HT1080 (cell line): Measurements from ENCODE around the gene PFKFB4. TPM values are rescaled to one million over a fixed set of nuclear protein-coding genes. Genes with fewer than 3 reads are reported as not detected.
A peak's percentile ranks its signal among the peaks of the same experiment; 100 is the strongest.
"Not testable (repeated sequence)": the region's sequence is repeated elsewhere in the genome, so short reads cannot be mapped to it uniquely, and the experiment has no call there.

Source experiments
- DNase-seq: peaks from one replicate; pipeline ENCODE4 v3.0.0-alpha.2; 2015; ENCODE audit warnings: low read depth
- total RNA-seq: library from RNA; depleted of rRNA; stranded (reverse); fragments of >200 nt; shearing (Covaris generic); gene quantifications from 2 replicates; pipeline ENCODE4 v1.2.3, GENCODE V29; 2014

PFKFB4 gene
- total RNA-seq, 1 experiment from 2014 or later, result 27.2 TPM

DNA sequence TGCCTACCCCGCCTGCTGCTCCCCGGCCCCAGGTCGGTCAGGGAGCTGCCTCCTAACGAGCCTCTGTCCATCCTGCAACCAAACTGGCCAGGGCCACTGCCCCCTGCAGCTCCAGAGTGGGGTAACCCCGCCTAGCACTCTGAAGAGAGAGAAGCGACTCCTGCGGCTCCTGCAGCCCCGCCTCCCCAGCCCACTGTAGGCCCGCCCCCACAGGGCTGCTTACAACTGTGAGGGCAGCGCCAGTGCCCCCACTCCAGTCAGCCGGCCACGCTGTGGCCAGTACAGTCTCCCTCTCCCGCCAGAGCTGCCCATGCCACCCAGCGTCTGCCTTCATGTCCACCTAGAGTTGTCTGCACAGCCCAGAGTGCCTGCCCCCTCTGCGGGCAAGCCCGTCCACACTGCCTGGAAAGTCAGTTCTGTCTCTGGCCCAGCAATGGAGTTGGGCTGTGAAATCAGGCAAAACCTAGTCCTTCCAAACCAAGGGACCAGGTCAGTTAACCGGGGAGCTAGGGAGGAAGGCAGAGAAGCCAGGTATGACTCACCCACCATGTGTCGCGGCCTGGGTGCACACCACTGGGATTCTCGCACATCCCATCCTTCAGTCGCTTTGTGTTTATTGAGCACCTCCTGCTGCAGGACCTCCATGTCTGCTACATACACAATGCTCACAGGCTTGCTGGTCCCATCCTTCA, 4.6 kb upstream of the PFKFB4 start:
- DNase-seq, result peak; percentile 90

DNA sequence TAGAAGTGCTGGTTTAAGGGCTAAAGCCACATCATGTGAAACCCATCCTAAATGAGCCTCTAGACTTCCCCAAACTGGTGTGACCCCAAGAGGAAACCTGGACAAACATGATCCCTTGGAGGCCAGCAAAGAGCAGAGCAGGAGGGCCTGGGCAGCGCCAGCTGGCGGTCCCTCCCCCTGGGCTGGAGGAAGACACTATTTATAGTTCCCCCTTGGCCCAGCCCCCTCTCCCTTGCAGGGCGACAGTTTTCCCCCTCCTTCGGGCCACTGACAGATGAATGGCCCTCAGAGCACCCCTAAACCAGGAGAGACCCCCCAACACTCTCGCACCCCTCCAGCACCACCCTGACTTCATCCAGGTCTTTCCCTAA, 4.0 kb upstream of the PFKFB4 start:
- peak; percentile 34 for DNase-seq

DNA sequence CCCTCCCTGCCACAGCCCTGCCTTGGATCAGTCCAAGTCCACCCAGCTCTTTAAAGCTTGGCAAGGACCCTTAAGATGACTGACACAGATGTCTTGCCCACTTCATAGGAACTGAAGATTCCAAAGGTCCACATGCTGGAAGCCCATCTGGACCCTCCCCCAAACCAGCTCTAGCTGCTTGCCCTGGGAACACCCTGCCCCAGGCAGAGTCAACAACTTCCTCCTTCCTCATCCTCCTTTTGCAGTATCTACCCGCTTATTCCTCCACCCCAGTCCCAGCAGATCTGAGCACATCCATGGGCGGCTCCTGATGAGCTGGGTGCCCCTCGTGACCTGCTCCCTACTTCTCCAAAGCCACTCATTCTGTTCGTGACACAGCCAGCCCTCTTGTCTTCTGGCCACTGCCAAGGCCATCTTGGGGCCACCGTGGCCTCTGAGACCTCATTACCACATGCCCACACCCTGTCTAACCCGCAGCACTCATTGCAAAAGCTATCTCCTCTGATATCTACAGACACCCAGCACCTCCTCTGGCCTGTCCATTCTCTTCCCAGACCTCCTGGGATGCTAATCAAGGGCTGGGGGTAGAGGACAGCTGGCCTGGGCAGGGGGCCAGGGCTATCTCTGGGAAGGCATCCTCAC, 2.0 kb upstream of the PFKFB4 start:
- DNase-seq, result no peak

DNA sequence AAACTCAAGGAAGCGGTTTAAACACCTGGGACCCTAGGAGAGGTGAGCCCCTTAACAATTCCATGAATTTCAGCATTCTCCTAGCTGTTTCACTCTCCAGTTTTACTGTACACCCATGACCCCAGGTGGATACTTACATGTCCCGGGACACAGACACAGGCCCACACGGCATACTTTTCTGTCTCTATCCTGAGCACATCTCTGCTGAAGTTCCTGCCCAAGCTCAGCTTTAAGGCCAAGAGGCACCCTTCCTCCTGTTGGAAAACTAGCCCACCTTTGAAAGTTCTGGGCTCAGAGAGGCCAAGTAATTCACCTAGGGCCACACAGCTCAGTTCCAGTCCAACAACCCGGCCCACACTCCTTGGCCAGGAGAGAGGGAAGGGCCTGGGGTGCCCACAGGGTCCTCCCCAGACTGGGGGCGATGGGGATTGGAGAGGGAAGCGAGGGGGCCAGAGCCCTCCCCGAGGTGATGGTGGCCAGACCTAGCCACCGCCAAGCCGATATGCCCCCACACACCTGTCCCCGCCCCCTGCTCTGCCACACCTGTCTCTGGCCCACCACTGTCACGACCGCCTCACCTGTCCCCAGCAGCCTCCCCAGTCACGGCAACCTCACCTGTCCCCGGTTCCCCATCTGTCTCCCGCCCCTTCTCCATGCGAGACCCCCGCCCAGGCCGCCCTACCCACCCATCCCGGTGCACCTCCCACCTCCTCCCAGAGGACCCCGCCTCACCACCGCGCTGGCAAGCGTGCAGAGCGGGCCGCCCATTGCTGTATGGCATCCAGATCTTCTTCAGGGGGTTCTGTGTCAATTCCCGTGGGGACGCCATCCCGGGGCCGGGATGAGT, 431 bp downstream of the PFKFB4 start:
- DNase-seq, result no peak

DNA sequence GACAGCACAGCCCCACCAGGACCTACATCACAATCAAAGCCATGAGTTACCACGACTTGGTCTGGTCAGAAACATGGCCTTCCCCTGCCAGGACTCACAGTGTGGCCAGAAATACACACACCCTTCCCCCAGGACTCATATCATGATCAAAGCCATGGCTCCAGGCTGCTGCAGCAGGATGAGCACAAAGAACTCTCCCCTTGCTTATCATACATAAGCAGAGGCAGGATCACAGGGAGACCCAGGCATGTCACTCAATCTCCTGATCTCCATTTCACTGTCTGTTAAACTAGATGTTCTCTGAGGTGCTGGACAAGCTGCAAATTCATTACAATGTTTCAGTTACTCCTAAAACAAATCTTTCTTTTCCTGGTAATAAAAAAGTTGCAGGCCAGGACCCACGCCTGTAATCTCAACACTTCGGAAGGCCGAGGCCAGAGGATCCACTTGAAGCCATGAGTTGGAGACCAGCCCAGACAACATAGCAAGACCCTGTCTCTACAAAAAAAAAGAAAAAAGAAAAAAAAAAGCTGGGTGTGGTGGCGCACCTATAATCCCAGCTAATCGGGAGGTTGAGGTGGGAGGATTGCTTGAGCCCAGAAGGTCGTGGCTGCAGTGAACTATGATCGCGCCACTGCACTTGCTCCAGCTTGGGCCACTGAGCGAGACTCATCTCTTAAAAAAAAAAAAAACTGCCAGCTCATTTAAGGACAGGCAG, 1.2 kb downstream of the PFKFB4 start:
- no peak for DNase-seq

DNA sequence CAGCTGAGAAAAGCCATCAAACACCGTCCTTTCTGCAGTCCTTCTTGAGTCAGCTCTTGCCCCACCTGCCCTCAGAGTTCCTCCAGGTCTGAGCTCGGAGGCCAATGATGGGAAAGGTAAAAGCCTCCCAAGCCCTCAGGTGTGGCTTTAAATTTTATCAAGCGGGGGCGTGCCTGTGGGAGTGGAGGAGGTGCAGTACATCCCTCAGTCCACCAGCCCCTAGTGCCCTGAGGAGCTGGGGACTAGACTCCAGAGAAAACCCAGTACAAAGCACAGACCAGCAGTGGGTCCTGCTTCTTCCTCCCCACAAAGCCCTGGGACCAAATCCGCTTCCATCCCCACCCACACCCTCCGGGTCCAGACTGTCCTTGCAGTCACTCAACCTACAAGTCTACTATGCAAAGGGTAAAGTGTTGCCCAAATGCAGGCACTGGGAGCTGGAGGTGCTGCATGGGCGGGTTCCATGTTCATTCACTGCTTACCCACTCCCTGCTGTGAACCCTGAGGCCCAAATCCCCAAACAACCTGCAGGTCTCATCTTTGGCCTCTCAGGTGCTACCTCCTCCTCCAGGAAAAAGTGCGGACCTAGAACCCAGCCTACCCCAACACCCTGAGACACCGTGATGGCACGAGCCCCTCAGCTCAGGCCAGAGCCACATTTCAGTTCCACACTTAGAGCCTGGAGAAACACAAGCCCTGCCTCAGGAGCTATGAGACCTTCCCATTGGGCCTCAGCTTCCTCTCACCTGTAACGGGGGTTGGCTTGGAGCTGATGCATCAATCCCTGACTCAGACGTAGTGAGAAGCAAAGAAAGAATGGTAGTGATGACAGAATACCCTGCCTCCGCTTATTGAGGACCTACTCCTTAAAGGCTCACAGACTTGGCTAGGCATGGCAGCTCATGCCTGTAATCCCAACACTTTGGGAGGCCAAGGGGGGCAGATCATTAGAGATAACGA, 2.4 kb downstream of the PFKFB4 start:
- no peak for DNase-seq

DNA sequence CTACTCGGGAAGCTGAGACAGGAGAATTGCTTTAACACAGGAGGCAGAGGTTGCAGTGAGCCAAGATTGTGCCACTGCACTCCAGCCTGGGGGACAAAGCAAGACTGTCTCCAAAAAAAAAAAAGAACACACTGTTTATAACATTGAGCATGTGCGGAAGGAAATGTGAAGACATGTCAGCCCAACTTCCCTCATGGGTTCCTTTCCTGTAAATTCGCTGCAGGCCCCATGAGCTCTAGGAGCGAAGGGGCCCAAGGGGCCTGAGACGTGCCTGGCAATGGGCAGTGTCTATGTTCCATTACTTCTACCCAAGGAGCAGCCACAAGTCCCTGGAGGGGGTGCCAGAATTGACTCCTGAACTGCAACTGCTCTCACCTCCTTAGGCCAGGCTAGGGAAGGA, 3.2 kb downstream of the PFKFB4 start:
- no peak for DNase-seq

DNA sequence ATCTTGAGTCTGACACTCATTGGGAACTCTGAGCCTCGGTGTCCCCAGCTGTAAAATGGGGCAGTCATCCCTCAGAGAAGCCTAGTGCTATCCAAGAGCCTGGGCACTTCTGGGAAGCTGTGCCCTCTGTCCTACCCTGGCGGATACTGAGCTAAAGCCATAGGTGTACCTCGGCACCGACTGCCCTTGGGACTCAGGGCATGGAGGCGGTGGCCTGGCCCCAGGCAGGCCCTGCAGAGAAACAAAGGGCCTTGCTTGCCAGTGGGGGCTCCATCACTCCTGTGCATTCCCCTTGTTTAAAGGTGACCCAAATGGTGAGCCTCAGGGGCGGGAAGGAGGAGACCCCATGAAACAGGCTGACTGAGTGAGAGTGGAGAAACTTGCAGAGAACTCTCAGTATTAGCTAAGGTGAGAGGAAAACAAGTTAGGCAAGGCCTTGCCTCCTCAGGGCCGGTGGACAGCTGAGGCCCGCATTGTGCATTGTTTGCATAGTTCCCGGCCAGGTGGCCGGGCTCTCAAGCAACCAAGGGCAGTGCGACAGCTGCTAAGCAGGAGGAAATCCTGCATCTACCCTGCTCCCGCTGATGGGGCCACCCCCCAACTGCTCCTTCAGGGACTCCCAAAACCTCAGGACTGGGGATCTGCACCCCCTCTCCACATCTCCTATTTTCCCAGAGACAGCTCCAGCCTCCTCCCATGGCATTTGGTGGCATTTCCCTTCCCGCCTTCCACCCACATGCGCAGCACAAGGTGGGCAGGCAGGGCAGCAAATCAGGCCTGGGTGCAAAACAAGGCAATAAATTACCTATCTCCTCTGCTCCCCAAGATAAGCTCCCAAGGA, 4.3 kb downstream of the PFKFB4 start:
- no peak for DNase-seq

DNA sequence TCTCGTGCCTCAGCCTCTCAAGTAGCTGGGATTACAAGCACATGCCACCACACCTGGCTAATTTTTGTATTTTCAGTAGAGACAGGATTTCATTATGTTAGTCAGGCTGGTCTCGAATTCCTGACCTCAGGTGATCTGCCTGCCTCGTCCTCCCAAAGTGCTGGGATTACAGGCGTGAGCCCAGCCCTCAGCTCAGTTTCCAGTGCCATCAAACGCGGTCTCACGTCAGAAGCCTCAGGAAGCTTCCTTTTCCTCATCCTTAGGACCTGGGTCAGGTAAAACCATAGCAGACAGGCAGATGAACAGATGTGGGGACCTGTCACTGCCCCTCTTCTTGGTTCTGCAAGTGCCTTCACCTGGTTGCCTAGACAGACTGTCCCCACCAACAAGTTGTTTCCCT, 5.0 kb downstream of the PFKFB4 start:
- DNase-seq, result not testable (repeated sequence)

DNA sequence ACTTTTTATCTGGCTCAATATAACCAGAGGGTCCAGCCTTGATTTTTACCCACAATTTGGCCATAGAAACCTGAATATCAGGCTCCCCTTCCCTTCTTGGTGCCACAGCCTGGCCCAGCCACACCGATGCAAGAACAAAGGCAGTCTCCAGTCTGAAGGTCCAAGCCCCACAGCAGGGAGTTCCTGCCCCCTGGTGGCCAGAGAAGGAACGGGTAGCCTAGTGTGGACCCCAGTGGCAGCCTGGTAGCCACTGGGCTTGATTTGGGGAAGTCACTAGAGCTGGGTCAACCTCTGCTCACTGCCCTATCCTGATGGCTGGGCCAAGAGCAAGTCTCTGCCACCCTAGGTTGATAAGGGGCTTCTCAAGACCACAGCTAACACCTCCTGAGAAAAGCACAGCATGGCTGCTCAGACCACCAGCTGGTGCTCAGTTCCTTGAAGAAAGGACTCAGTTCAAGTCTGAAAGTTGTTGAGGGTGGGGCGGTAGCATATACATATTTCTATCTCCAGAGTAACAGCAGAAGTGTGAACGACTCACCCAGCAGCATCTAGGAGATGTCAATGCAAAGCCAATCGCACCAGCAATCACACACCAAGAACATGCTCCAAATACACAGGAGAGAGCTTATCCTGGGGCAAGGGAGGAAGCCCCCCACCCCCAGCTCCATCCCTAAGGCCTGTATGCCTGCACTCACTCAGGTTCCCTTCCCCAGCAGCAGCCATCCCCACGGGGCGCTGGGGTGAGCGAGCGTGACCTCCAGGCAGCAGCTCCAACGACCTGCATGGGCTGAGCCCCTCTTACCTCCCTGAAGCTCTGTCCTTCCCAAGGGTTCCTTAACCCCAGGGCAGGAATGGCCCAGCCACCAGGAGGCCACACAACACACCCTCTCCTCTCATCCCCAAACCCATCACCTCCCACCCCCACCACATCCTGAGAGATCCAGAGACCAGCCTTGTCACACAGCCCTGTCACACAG, 7.6 kb downstream of the PFKFB4 start:
- DNase-seq, result peak; percentile 66

DNA sequence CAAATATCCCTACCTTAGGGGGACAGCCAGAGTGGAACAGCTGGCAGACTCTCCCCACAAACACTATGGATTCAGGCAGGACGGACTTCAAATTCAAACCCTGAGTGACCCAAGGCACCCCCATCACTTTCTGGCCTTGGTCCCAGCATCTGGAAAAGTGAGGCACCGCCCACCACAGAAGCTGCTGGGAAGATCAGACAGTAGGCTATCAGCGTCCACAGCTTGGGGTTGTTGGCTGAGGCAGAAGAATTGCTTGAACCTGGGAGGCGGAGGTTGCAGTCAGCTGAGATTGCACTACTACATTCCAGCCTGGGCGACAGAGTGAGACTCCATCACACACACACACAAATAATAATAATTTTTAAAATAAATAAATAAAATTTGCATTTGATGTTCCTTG, 8.5 kb downstream of the PFKFB4 start:
- no peak for DNase-seq

DNA sequence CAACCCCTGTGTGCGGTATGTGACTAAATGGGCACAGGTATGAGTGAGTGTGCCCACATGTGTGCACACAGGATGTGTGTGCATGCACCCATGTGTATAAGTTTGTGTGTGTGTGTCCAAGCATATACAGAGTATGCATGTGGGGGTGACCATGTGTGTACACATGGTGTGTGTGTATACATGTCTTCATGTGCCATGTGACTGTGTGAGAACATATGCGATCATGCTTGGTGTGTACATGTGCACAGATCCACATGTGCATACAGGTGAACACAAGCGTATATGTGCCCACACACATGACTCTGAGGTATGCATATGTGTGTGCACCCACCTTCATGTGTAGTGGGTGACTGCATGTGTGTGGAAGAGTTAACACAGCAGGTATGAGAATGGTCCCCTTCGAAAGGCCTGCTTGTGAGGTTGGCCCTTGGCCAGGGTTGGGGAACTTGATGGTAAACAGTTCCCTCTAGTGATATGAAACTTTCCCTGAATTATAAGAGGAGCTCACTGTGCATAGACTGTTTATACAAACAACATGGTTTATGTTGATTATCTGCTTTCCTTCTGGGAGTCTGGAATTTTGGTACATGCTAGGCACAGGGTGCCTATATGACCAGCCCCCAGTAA, 10.3 kb downstream of the PFKFB4 start:
- no peak for DNase-seq

DNA sequence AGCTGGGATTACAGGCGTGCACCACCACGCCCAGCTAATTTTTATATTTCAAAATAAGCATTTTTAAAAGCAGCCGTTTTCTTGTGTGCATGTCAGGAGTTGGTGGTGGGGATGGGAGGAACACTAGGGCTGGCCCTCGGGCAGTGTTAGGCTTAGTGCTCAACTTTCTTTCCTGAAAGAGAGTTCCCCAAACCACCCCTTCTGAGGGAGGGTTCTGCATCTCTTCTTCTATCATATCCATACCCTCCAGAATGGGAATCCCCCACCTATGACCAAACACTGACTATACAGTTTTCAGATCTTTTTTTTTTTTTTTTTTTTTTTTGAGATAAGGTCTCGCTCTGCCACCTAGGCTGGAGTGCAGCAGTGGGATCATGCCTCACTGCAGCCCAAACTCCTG, 12.5 kb downstream of the PFKFB4 start:
- no peak for DNase-seq

DNA sequence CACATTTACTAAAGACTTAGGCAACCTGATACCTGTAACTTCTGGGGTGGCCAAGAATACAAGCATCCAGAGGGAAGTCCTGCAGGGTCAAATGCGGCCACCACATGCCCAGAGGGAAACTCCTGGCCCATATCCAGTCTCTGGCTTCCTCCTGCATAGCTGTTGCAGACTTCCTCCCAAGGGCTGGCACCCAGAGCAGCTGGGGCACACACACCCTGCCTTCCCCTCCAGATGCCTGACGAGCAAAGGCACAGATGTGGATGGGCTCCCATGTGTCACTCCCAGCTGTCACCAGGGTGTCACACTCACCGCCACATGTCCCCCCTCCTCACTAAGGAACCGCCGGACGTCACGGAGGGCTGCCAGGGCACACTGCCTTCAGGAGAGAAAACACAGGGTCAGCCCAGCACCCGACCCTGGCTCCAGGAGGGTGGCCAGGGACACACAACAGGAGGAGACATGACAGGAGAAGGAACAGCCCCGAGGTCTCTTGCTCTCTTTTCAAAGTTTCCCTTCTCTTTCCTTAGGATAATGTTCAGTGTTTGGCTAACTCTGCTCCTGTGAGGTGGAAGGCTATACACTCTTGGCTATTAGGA, 13.2 kb downstream of the PFKFB4 start:
- DNase-seq, result no peak

DNA sequence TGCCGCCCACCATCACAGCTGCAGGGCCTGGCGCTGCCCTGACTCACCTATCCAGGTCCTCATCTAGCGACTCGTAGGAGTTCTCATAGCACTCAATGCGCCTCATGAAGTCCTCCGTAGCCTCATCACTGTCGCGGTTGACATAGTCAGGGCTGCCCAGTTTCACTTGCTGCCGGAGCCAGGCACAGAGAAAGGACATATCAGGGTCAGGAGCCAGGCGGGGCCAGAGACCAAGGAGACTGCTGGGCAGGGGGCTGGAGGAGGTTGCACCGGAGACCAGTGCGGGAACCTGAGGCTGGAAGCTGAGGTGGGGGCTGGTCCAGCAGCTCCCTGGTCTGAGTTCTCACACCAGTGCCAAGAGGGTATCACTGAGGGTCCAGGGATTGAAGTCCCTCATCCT, 18.2 kb downstream of the PFKFB4 start:
- no peak for DNase-seq

DNA sequence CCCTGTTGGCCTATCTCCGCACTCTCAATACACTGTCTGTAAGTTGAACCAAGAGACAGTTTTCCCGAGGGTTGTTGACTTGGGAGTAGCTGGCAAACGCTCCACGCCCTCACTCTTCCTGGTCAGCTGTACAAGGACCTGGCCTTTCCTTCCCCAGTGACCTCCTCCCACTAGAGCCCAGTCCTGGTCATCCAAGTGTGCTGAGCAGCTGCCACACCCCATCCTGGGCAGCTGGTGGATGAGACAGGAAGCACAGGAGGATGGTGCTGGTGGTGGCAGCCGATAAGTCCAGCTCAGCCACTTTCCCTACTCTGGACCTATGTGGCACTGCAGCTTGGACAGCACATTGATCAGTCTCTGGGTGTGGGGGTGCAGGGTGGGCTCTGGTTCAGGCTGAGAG, 19.8 kb downstream of the PFKFB4 start:
- no peak for DNase-seq

DNA sequence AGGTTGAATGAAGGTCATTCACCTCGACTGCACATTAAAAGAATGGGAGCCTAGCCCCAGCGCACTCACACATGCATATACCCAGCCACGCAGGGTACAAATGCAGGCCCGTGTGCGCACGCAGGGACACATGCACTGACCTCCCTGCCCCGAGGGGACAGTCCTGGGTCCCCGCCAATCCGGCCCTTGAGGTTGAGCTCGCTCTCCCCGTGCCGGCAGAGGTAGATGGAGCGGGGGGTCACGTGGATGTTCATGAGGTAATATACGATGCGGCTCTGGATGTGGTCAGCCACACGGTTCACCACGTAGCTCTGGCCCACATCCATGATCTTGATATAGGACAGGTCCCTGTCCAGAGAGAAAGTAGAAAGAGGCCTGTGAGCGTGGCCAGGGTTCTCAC, 20.5 kb downstream of the PFKFB4 start:
- no peak for DNase-seq

DNA sequence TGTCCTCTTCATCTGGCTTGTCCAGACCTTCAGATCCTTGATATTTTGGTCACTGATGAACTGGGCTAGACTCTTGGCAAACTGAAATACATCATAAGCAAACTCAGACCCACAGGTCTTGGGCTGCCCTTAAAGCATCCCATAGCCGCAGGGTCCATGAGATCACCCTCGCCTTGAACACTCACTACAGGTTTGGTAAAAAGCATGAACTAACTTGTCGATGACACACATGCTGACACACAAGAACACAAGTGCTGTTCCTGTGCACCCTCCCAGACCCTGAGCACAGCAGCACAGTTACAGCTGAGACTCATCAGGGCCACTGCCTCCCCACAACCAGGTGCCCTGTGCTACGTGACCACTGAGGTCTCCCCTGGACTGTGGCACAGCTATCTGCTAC, 21.0 kb downstream of the PFKFB4 start:
- no peak for DNase-seq
